Neural progenitor cell (in vitro differentiated cells): ENCODE results near the gene DIAPH3.

Source experiments
- EZH2 ChIP-seq: fragments of 200-600 bp; sonication (generic); IDR thresholded peaks from 2 replicates; pipeline ENCODE4 v1.6.1; 2017; ENCODE audit warnings: antibody characterized with exemption, mild to moderate bottlenecking, moderate library complexity
- TF ChIP-seq, protein P1 (sequence below): fragments of 200-600 bp; sonication (generic); IDR thresholded peaks from 2 replicates; pipeline ENCODE4 v1.5.1; 2017; ENCODE audit warnings: antibody characterized with exemption, mild to moderate bottlenecking

DNA sequence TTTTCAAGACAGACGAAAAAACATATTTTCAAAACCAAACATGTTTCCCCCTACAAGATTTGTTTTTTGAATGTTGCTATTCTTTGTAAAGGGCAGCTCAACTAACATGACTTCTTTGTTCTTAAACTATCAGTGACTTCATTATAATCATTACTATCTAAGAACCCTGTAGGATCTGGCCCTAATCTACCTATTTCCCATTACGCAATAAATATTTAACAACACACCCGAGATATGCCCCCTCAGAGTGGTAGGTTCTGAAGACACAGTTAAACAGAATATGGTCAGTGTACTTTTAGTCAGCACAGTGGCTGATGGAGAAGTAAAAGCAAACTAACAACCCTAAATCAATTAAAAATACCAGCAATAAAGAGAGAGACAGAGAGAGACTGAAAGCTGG is 186.9 kb downstream of the DIAPH3 start:
- TF ChIP-seq, protein P1, sequence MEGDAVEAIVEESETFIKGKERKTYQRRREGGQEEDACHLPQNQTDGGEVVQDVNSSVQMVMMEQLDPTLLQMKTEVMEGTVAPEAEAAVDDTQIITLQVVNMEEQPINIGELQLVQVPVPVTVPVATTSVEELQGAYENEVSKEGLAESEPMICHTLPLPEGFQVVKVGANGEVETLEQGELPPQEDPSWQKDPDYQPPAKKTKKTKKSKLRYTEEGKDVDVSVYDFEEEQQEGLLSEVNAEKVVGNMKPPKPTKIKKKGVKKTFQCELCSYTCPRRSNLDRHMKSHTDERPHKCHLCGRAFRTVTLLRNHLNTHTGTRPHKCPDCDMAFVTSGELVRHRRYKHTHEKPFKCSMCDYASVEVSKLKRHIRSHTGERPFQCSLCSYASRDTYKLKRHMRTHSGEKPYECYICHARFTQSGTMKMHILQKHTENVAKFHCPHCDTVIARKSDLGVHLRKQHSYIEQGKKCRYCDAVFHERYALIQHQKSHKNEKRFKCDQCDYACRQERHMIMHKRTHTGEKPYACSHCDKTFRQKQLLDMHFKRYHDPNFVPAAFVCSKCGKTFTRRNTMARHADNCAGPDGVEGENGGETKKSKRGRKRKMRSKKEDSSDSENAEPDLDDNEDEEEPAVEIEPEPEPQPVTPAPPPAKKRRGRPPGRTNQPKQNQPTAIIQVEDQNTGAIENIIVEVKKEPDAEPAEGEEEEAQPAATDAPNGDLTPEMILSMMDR, result no peak
- TF ChIP-seq EZH2, result no peak
